Stimulated activated naive CD8-positive, alpha-beta T cell treated with anti-CD3 and anti-CD28 coated beads, Interleukin-15, amount 100 ng/mL, for 72 hours (primary cell): ENCODE results near the gene ELAVL1.
A peak's percentile ranks its signal among the peaks of the same experiment; 100 is the strongest.

Source experiments
- ATAC-seq: fragments of 150-1000 bp; cut with Tn5 transposase; 2 replicates; pipeline ENCODE4 v1.10.0; 2021; ENCODE audit warnings: mild to moderate bottlenecking, moderate library complexity
- DNase-seq, 2 donors: peaks; one replicate each; pipeline ENCODE4 v3.0.0; 2021 to 2022
- H3K27ac Mint-ChIP-seq, 2 donors: one replicate each; pipeline ENCODE4 v1.8.0; 2022; ENCODE audit warnings: mild to moderate bottlenecking in 2 of 2, mixed read lengths in 2 of 2, moderate library complexity in 2 of 2
- H3K27me3 Mint-ChIP-seq: one replicate; pipeline ENCODE4 v1.8.0; 2022; ENCODE audit warnings: mixed read lengths
- H3K4me1 Mint-ChIP-seq: one replicate; pipeline ENCODE4 v1.8.0; 2022; ENCODE audit warnings: mild to moderate bottlenecking, mixed read lengths
- H3K4me3 Mint-ChIP-seq, 2 donors: one replicate each; pipeline ENCODE4 v1.8.0; 2022; ENCODE audit warnings: mild to moderate bottlenecking in 2 of 2, mixed read lengths in 2 of 2, moderate library complexity in 1 of 2
- H3K9me3 Mint-ChIP-seq, 2 donors: one replicate each; pipeline ENCODE4 v1.8.0; 2022; ENCODE audit warnings: mixed read lengths in 2 of 2

The ELAVL1 gene

GRCh38 chr19:7982651-7983099 lies 22.8 kb downstream of the ELAVL1 start:
- no peaks in the 10 kb centered on the region for H3K27me3 Mint-ChIP-seq

GRCh38 chr19:7982103-7982502 lies 23.3 kb downstream of the ELAVL1 start:
- Mint-ChIP-seq H3K27me3 (no peaks in the 10 kb centered on the region), H3K4me1 (no peaks in the 10 kb centered on the region), H3K27ac (peak overlapping the region in 1 of 2 donors; percentile 35), H3K4me3 (no peak overlapping the region), H3K9me3 (no peaks in the 10 kb centered on the region)
- DNase-seq, result no peak
- no peak for ATAC-seq

More at GRCh38 chr19:7982651-7983099, 22.8 kb downstream of the ELAVL1 start:
- Mint-ChIP-seq H3K4me1 (peaks cover 5% of the 10 kb centered on the region), H3K27ac (no peak overlapping the region), H3K9me3 (no peaks in the 10 kb centered on the region), H3K4me3 (no peak overlapping the region)
- DNase-seq (no peak), ATAC-seq (no peak)

- no peak for DNase-seq
- no peak for ATAC-seq
- Mint-ChIP-seq H3K27me3 (no peaks in the 10 kb centered on the region), H3K4me1 (no peaks in the 10 kb centered on the region), H3K9me3 (no peaks in the 10 kb centered on the region), H3K4me3 (no peak overlapping the region), H3K27ac (no peak overlapping the region)
Measured at GRCh38 chr19:7981661-7982060, 23.8 kb downstream of the ELAVL1 start.

- ATAC-seq (no peak), DNase-seq (no peak)
- no peaks in the 10 kb centered on the region for H3K4me1 Mint-ChIP-seq
- no peak overlapping the region for H3K27ac Mint-ChIP-seq
- no peaks in the 10 kb centered on the region for H3K9me3 Mint-ChIP-seq
- no peaks in the 10 kb centered on the region for H3K27me3 Mint-ChIP-seq
- H3K4me3 Mint-ChIP-seq, result no peak overlapping the region
Measured at GRCh38 chr19:7981199-7981598, 24.2 kb downstream of the ELAVL1 start.

- H3K9me3 Mint-ChIP-seq, result no peaks in the 10 kb centered on the region
- H3K4me1 Mint-ChIP-seq, result no peaks in the 10 kb centered on the region
- H3K27ac Mint-ChIP-seq, result peak overlapping the region; percentile 20 to 79
- H3K27me3 Mint-ChIP-seq, result no peaks in the 10 kb centered on the region
- no peak for DNase-seq
- no peak for ATAC-seq
- H3K4me3 Mint-ChIP-seq, result no peak overlapping the region
Measured at GRCh38 chr19:7980635-7981121, 24.8 kb downstream of the ELAVL1 start.

GRCh38 chr19:7980168-7980567 lies 25.3 kb downstream of the ELAVL1 start:
- DNase-seq (no peak), ATAC-seq (no peak)
- H3K27me3 Mint-ChIP-seq, result no peaks in the 10 kb centered on the region
- no peaks in the 10 kb centered on the region for H3K9me3 Mint-ChIP-seq
- H3K4me3 Mint-ChIP-seq, result no peak overlapping the region
- H3K27ac Mint-ChIP-seq, result peak overlapping the region in 1 of 2 donors; percentile 81
- H3K4me1 Mint-ChIP-seq, result no peaks in the 10 kb centered on the region

- ATAC-seq (no peak), DNase-seq (no peak)
- no peaks in the 10 kb centered on the region for H3K9me3 Mint-ChIP-seq
- no peak overlapping the region for H3K4me3 Mint-ChIP-seq
- H3K27ac Mint-ChIP-seq, result no peak overlapping the region
- H3K27me3 Mint-ChIP-seq, result no peaks in the 10 kb centered on the region
- no peaks in the 10 kb centered on the region for H3K4me1 Mint-ChIP-seq
Measured at GRCh38 chr19:7979559-7979958, 25.9 kb downstream of the ELAVL1 start.

GRCh38 chr19:7979011-7979410 lies 26.4 kb downstream of the ELAVL1 start:
- DNase-seq, result no peak
- Mint-ChIP-seq H3K4me3 (no peak overlapping the region), H3K4me1 (no peaks in the 10 kb centered on the region), H3K27me3 (no peaks in the 10 kb centered on the region), H3K27ac (peak overlapping the region in 1 of 2 donors; percentile 59), H3K9me3 (no peaks in the 10 kb centered on the region)
- no peak for ATAC-seq

GRCh38 chr19:7978179-7978825 lies 27.1 kb downstream of the ELAVL1 start:
- no peaks in the 10 kb centered on the region for H3K4me1 Mint-ChIP-seq
- no peak for ATAC-seq
- H3K27me3 Mint-ChIP-seq, result no peaks in the 10 kb centered on the region

GRCh38 chr19:7977723-7978040 lies 27.8 kb downstream of the ELAVL1 start:
- no peaks in the 10 kb centered on the region for H3K9me3 Mint-ChIP-seq
- H3K27me3 Mint-ChIP-seq, result no peaks in the 10 kb centered on the region
- ATAC-seq (no peak), DNase-seq (no peak)
- no peak overlapping the region for H3K27ac Mint-ChIP-seq
- no peaks in the 10 kb centered on the region for H3K4me1 Mint-ChIP-seq
- no peak overlapping the region for H3K4me3 Mint-ChIP-seq

More at GRCh38 chr19:7978179-7978825, 27.1 kb downstream of the ELAVL1 start:
- Mint-ChIP-seq H3K27ac (no peak overlapping the region), H3K9me3 (no peaks in the 10 kb centered on the region), H3K4me3 (no peak overlapping the region)
- DNase-seq, result no peak

GRCh38 chr19:7977021-7977722 lies 28.3 kb downstream of the ELAVL1 start:
- no peaks in the 10 kb centered on the region for H3K4me1 Mint-ChIP-seq
- no peaks in the 10 kb centered on the region for H3K9me3 Mint-ChIP-seq
- ATAC-seq (no peak), DNase-seq (no peak)
- H3K27me3 Mint-ChIP-seq, result no peaks in the 10 kb centered on the region
- H3K27ac Mint-ChIP-seq, result peak overlapping the region in 1 of 2 donors; percentile 80
- no peak overlapping the region for H3K4me3 Mint-ChIP-seq

GRCh38 chr19:7976461-7976860 lies 29.0 kb downstream of the ELAVL1 start:
- H3K27me3 Mint-ChIP-seq, result no peaks in the 10 kb centered on the region
- H3K9me3 Mint-ChIP-seq, result no peaks in the 10 kb centered on the region
- no peak for DNase-seq
- no peaks in the 10 kb centered on the region for H3K4me1 Mint-ChIP-seq
- no peak overlapping the region for H3K27ac Mint-ChIP-seq
- no peak overlapping the region for H3K4me3 Mint-ChIP-seq
- ATAC-seq, result no peak

GRCh38 chr19:7975037-7975436 lies 30.4 kb downstream of the ELAVL1 start:
- H3K9me3 Mint-ChIP-seq, result no peaks in the 10 kb centered on the region
- no peak overlapping the region for H3K4me3 Mint-ChIP-seq
- DNase-seq, result no peak
- no peak for ATAC-seq
- H3K4me1 Mint-ChIP-seq, result no peaks in the 10 kb centered on the region
- H3K27me3 Mint-ChIP-seq, result no peaks in the 10 kb centered on the region
- no peak overlapping the region for H3K27ac Mint-ChIP-seq

- H3K4me1 Mint-ChIP-seq, result no peaks in the 10 kb centered on the region
- no peaks in the 10 kb centered on the region for H3K27me3 Mint-ChIP-seq
- DNase-seq (no peak), ATAC-seq (no peak)
- no peaks in the 10 kb centered on the region for H3K9me3 Mint-ChIP-seq
- no peak overlapping the region for H3K4me3 Mint-ChIP-seq
- H3K27ac Mint-ChIP-seq, result no peak overlapping the region
Measured at GRCh38 chr19:7973883-7974282, 31.6 kb downstream of the ELAVL1 start.

- Mint-ChIP-seq H3K4me3 (no peak overlapping the region), H3K27me3 (no peaks in the 10 kb centered on the region), H3K27ac (no peak overlapping the region), H3K4me1 (peaks cover 6% of the 10 kb centered on the region), H3K9me3 (no peaks in the 10 kb centered on the region)
- no peak for ATAC-seq
- DNase-seq, result no peak
Measured at GRCh38 chr19:7971553-7972520, 33.6 kb downstream of the ELAVL1 start.
